ENCODE results near the gene CAMKV. TPM values are rescaled to one million over a fixed set of nuclear protein-coding genes. Genes with fewer than 3 reads are reported as not detected.

Gene CAMKV
- polyA plus RNA-seq, 1 of the 3 experiments (the other 2 are of a cell fraction): 0.53 TPM

GRCh38 chr3:49900491-49901153 is 30.9 kb upstream of the CAMKV start:
- TF ChIP-seq FOSL2 (IDR thresholded peaks at IDR 0.05; ENCODE audit: borderline replicate concordance, low read depth) (peak; percentile 46; the same call in 1 of the 2 replicates), NFIC (IDR thresholded peaks at IDR 0.05; ENCODE audit: borderline replicate concordance) (peak; percentile 64; the same call in 1 of the 2 replicates), NRF1 (IDR thresholded peaks at IDR 0.05; ENCODE audit: low read depth, low read length) (no peak)
- H3K27ac ChIP-seq (ENCODE audit: low read depth in 2 of 2, low read length in 1 of 2): no peak overlapping the region
- H3K9ac ChIP-seq: no peak overlapping the region
- H3K4me1 ChIP-seq (ENCODE audit: control insufficient read depth in 1 of 2, insufficient read depth in 2 of 2, low read depth in 1 of 2, low read length in 1 of 2): peaks cover 0 to 6% of the 10 kb centered on the region in 2 experiments; a peak in 1 of 4 replicates
- H3K4me3 ChIP-seq (ENCODE audit: low read depth in 2 of 2, low read length in 1 of 2): no peak overlapping the region
- POLR2A ChIA-PET: interaction anchor here (1.0 kb wide), 1 partner anchor 97 kb away, joined by 3 read pairs; the partner anchor contains the start of gene INKA1
- H3K36me3 ChIP-seq (replicated peaks in 1 of 2; ENCODE audit: control insufficient read depth in 1 of 2, insufficient read depth in 2 of 2, low read length in 1 of 2): no peaks in the 10 kb centered on the region
- CTCF ChIA-PET: interaction anchor here (0.6 to 4.5 kb wide), 10 partner anchors 11 to 199 kb away, joined by 3 to 26 read pairs (median 5); partner anchors contain the start of genes CDHR4 and INKA1
- H3F3A ChIP-seq (replicated peaks; ENCODE audit: insufficient read depth): no peaks in the 10 kb centered on the region
- H2AFZ ChIP-seq (ENCODE audit: low read depth): no peak overlapping the region
- no peak overlapping the region for H3K4me2 ChIP-seq
- DNase-seq: no peak
- no peaks in the 10 kb centered on the region for H3K9me2 ChIP-seq
- WGBS (ENCODE audit: low lambda C conversion rate): no CpG with 5 or more reads among the region's 8 CpGs
- no peaks in the 10 kb centered on the region for H3K27me3 ChIP-seq (ENCODE audit: insufficient read depth)
- H4K20me1 ChIP-seq (ENCODE audit: insufficient read depth): no peaks in the 10 kb centered on the region
- no peaks in the 10 kb centered on the region for H3K79me2 ChIP-seq (ENCODE audit: insufficient read depth)
- no peaks in the 10 kb centered on the region for H3K9me3 ChIP-seq

DNA sequence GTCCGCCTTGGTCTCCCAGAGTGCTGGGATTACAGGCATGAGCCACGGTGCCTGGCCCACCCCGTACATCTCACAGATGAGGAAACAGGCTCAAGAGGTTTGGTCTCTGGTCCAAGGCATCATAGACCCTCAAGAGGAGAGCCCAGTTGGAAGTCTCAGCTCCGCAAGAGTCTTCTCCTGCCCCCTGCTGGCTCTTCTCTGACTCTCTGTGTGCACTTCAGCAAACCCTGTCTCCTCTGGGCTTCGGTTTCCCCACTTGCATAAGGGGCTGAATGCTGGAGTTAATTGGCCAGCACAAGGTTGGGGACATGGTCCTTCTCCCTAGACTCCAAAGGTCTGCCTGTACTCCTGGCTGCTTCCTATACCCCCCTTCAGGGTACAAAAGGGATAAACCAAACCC is 30.1 kb upstream of the CAMKV start:
- no peak overlapping the region for H2AFZ ChIP-seq (ENCODE audit: low read depth)
- DNase-seq: peak; percentile 58
- no peak overlapping the region for H3K4me3 ChIP-seq (ENCODE audit: low read depth in 2 of 2, low read length in 1 of 2)
- H3F3A ChIP-seq (replicated peaks; ENCODE audit: insufficient read depth): no peaks in the 10 kb centered on the region
- peaks cover 0 to 6% of the 10 kb centered on the region in 2 experiments; a peak in 1 of 4 replicates for H3K4me1 ChIP-seq (ENCODE audit: control insufficient read depth in 1 of 2, insufficient read depth in 2 of 2, low read depth in 1 of 2, low read length in 1 of 2)
- no peaks in the 10 kb centered on the region for H3K27me3 ChIP-seq (ENCODE audit: insufficient read depth)
- H4K20me1 ChIP-seq (ENCODE audit: insufficient read depth): no peaks in the 10 kb centered on the region
- no peak overlapping the region for H3K27ac ChIP-seq (ENCODE audit: low read depth in 2 of 2, low read length in 1 of 2)
- no peak overlapping the region for H3K4me2 ChIP-seq
- POLR2A ChIA-PET: interaction anchor here (0.7 to 1.0 kb wide), 2 partner anchors 97 to 98 kb away, joined by 3 to 5 read pairs; partner anchors contain the start of gene INKA1
- TF ChIP-seq MXI1 (IDR thresholded peaks at IDR 0.05; ENCODE audit: low read depth, low read length) (no peak), GABPA (IDR thresholded peaks at IDR 0.05; ENCODE audit: low read depth) (no peak), TEAD4 (IDR thresholded peaks at IDR 0.05; ENCODE audit: borderline replicate concordance, insufficient read depth) (no peak), SMC3 (IDR thresholded peaks at IDR 0.05; ENCODE audit: low read depth, low read length) (peak; percentile 42), RAD21 (IDR thresholded peaks at IDR 0.05; ENCODE audit: low read length) (peak; percentile 60), FOSL2 (IDR thresholded peaks at IDR 0.05; ENCODE audit: borderline replicate concordance, low read depth) (no peak), CTCF (IDR thresholded peaks at IDR 0.05) (peak; percentile 27; the same call in 1 of the 2 replicates), RXRA (IDR thresholded peaks at IDR 0.05; ENCODE audit: borderline replicate concordance, low read depth) (no peak), FOXJ3 (CRISPR knock-in tag; IDR thresholded peaks at IDR 0.05) (no peak), NFIC (IDR thresholded peaks at IDR 0.05; ENCODE audit: borderline replicate concordance) (no peak)
- H3K9ac ChIP-seq: no peak overlapping the region
- no peaks in the 10 kb centered on the region for H3K9me2 ChIP-seq
- WGBS (ENCODE audit: low lambda C conversion rate): 81% methylated on average over 4 of the region's 5 CpGs
- no peaks in the 10 kb centered on the region for H3K9me3 ChIP-seq
- CTCF ChIA-PET: interaction anchor here (0.6 to 4.5 kb wide), 11 partner anchors 10 to 198 kb away, joined by 3 to 26 read pairs (median 5); partner anchors contain the start of genes CDHR4 and INKA1
- no peaks in the 10 kb centered on the region for H3K79me2 ChIP-seq (ENCODE audit: insufficient read depth)
- no peaks in the 10 kb centered on the region for H3K36me3 ChIP-seq (replicated peaks in 1 of 2; ENCODE audit: control insufficient read depth in 1 of 2, insufficient read depth in 2 of 2, low read length in 1 of 2)
